ENCODE data around the gene ABTB2.

DNA sequence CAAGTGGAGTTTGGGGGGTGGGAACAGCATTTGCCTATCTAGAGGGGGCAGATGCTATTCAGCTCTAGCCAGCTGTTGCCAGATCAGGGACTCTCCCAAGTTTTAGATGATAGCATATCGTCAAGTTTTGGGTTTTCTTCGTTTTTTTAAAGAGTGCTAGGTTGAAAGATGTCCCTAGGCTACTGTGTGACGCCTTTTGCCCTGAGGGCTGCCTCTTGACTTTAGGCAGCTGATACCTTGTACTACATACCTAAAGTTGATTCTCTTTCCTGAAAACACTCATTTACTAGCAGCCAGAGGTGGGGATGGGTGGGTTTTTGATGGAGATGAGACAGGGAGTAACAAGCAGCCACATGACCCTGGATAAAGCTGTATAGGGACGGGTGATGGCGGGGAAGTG lies 87.1 kb downstream of the ABTB2 start:
- TF ChIP-seq EZH2phosphoT487 (IDR thresholded peaks at IDR 0.05; ENCODE audit: low read depth, severe bottlenecking, unreplicated experiment) (no peak), CTCF (IDR thresholded peaks at IDR 0.05; ENCODE audit: poor library complexity) (no peak)
